SU-DHL-6 (cell line): ENCODE data around the gene SMPD3.

Experiments used
- H2AFZ ChIP-seq: fragments of 200-600 bp; sonication (generic); 2 replicates; pipeline ENCODE4 v1.6.1; 2014; ENCODE audit warnings: low read depth, mild to moderate bottlenecking, moderate library complexity, mixed read lengths, antibody characterized with exemption, low read length; ENCODE audit not compliant: severe bottlenecking
- H3F3A ChIP-seq: fragments of 200-600 bp; shearing (Covaris generic); 2 replicates; pipeline ENCODE4 v1.6.0; 2016; ENCODE audit warnings: antibody characterized with exemption, mild to moderate bottlenecking; ENCODE audit not compliant: insufficient read depth
- H3K27ac ChIP-seq: fragments of 200-600 bp; sonication (generic); 2 replicates; pipeline ENCODE4 v1.5.1; 2016; ENCODE audit warnings: low read depth, mild to moderate bottlenecking, low read length, moderate library complexity, mixed read lengths
- H3K27me3 ChIP-seq: fragments of 200-600 bp; sonication (generic), shearing (Covaris generic); 2 replicates; pipeline ENCODE4 v1.6.0; 2014; ENCODE audit warnings: mild to moderate bottlenecking, low read length
- H3K36me3 ChIP-seq: fragments of 200-600 bp; sonication (generic); 2 replicates; pipeline ENCODE4 v1.6.1; 2014; ENCODE audit warnings: mild to moderate bottlenecking, low read length, mixed read lengths
- H3K4me2 ChIP-seq: fragments of 300-600, 200-600 bp; shearing (Covaris generic), sonication (generic); 2 replicates; pipeline ENCODE4 v1.6.0; 2014; ENCODE audit warnings: low read length, low read depth, mild to moderate bottlenecking; ENCODE audit not compliant: poor library complexity, severe bottlenecking
- H3K4me3 ChIP-seq: fragments of 200-600 bp; sonication (generic); 2 replicates; pipeline ENCODE4 v1.5.1; 2014; ENCODE audit warnings: antibody characterized with exemption, low read length, mild to moderate bottlenecking, mixed read lengths; ENCODE audit not compliant: insufficient read depth, poor library complexity, severe bottlenecking
- H3K79me2 ChIP-seq: fragments of 200-600 bp; sonication (generic); 2 replicates; pipeline ENCODE4 v1.6.1; 2014; ENCODE audit warnings: mild to moderate bottlenecking, low read length, moderate library complexity; ENCODE audit not compliant: insufficient read depth
- H3K9ac ChIP-seq: fragments of 200-600 bp; sonication (generic); 2 replicates; pipeline ENCODE4 v1.7.0; 2014; ENCODE audit warnings: mild to moderate bottlenecking, low read length
- H3K9me2 ChIP-seq: fragments of 200-600 bp; sonication (generic); replicated peaks from 2 replicates; pipeline ENCODE4 v1.6.1; 2014; ENCODE audit warnings: low read length; ENCODE audit not compliant: insufficient read depth
- H3K9me3 ChIP-seq: fragments of 200-600 bp; sonication (generic); 2 replicates; pipeline ENCODE4 v1.6.1; 2014; ENCODE audit warnings: low read length, mixed read lengths; ENCODE audit not compliant: insufficient read depth
- H4K20me1 ChIP-seq: fragments of 200-600 bp; sonication (generic); 2 replicates; pipeline ENCODE4 v1.6.1; 2014; ENCODE audit warnings: low read depth, mild to moderate bottlenecking, antibody characterized with exemption, low read length, moderate library complexity, mixed read lengths
- EZH2phosphoT487 ChIP-seq: fragments of 200-600 bp; sonication (generic), shearing (Covaris generic); conservative IDR thresholded peaks from 2 replicates; pipeline ENCODE4 v1.6.1; 2018; ENCODE audit warnings: mild to moderate bottlenecking, antibody characterized with exemption, low read length, moderate library complexity, mixed read lengths
- TF ChIP-seq, protein P1 (sequence below): fragments of 200-600 bp; sonication (generic); IDR thresholded peaks from one replicate; pipeline ENCODE4 v1.5.1; 2017; ENCODE audit warnings: antibody characterized with exemption, mild to moderate bottlenecking, low read length, moderate library complexity; ENCODE audit not compliant: insufficient read depth, poor library complexity, severe bottlenecking

Gene SMPD3

DNA sequence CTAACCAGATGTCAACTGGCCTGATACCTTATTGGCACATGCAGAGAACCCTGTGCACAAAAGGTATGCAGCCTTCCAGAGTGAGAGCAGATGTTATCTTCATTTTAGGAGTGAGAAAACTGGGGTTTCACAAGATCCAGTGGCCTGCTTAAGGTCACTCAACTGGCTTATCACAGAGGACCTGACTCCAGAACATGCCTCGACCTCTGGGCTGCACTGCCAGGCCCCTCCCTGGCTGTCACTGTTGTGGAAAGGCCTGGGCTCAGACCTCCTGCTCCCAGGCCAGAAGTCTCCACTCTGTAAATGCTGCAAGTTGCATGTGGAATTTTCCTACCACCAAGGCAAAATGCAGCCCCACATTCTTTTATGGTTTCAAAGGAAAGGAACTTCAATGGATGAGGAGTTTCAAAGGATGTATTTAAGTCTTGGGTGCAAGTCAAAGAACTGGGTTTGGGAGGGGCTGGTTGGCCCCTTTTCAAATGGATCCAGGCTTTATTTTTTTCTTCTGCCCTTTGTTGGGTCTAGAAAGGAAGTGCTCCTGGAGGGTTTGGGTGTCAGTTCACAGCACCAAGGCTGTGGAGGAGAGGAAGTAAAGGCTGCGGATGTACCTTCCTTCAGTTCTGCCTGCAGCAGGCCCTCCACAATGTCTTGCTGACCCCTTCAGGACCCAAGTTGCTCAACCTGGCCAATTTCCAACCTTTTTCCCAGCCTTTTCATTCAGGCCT is 30.4 kb upstream of the SMPD3 start:
- H3K9me3 ChIP-seq: no peaks in the 10 kb centered on the region
- H3K9ac ChIP-seq: no peak overlapping the region
- H3K4me2 ChIP-seq: no peak overlapping the region
- H2AFZ ChIP-seq: no peak overlapping the region
- H4K20me1 ChIP-seq: no peaks in the 10 kb centered on the region
- H3F3A ChIP-seq: no peaks in the 10 kb centered on the region
- no peak for TF ChIP-seq EZH2phosphoT487
- TF ChIP-seq, protein P1, sequence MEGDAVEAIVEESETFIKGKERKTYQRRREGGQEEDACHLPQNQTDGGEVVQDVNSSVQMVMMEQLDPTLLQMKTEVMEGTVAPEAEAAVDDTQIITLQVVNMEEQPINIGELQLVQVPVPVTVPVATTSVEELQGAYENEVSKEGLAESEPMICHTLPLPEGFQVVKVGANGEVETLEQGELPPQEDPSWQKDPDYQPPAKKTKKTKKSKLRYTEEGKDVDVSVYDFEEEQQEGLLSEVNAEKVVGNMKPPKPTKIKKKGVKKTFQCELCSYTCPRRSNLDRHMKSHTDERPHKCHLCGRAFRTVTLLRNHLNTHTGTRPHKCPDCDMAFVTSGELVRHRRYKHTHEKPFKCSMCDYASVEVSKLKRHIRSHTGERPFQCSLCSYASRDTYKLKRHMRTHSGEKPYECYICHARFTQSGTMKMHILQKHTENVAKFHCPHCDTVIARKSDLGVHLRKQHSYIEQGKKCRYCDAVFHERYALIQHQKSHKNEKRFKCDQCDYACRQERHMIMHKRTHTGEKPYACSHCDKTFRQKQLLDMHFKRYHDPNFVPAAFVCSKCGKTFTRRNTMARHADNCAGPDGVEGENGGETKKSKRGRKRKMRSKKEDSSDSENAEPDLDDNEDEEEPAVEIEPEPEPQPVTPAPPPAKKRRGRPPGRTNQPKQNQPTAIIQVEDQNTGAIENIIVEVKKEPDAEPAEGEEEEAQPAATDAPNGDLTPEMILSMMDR: no peak
- H3K9me2 ChIP-seq: no peaks in the 10 kb centered on the region
- no peaks in the 10 kb centered on the region for H3K36me3 ChIP-seq
- H3K79me2 ChIP-seq: no peaks in the 10 kb centered on the region
- no peak overlapping the region for H3K27ac ChIP-seq
- H3K27me3 ChIP-seq: no peaks in the 10 kb centered on the region; the same call in 1 of the 2 replicates
- no peak overlapping the region for H3K4me3 ChIP-seq

DNA sequence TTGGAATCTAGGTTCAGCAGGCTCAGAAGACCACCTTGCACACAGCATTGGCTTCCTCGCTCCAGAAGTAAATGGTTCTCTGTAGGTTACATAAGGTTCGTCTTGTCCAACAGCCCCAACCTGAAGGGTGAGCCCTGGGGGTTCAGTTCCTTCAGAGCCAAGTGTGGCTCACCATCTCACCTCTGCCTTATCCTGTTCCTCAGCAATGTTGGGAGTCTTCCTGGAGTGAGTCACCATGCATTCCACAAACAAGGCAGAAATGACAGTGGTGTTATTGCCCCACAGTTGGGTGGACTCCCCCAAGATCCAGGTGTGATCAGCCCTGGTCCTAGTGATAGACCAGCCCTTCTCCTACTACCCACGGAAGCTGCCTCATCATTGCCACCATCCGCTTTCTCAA is 26.8 kb upstream of the SMPD3 start:
- no peaks in the 10 kb centered on the region for H3F3A ChIP-seq
- H3K36me3 ChIP-seq: no peaks in the 10 kb centered on the region
- H3K4me3 ChIP-seq: no peak overlapping the region
- no peaks in the 10 kb centered on the region for H3K9me2 ChIP-seq
- H3K9ac ChIP-seq: no peak overlapping the region
- no peak overlapping the region for H3K27ac ChIP-seq
- H3K9me3 ChIP-seq: no peaks in the 10 kb centered on the region
- no peak overlapping the region for H2AFZ ChIP-seq
- TF ChIP-seq, protein P1: no peak
- no peak for TF ChIP-seq EZH2phosphoT487
- H4K20me1 ChIP-seq: no peaks in the 10 kb centered on the region
- no peaks in the 10 kb centered on the region; the same call in 1 of the 2 replicates for H3K27me3 ChIP-seq
- no peaks in the 10 kb centered on the region for H3K79me2 ChIP-seq
- H3K4me2 ChIP-seq: no peak overlapping the region

DNA sequence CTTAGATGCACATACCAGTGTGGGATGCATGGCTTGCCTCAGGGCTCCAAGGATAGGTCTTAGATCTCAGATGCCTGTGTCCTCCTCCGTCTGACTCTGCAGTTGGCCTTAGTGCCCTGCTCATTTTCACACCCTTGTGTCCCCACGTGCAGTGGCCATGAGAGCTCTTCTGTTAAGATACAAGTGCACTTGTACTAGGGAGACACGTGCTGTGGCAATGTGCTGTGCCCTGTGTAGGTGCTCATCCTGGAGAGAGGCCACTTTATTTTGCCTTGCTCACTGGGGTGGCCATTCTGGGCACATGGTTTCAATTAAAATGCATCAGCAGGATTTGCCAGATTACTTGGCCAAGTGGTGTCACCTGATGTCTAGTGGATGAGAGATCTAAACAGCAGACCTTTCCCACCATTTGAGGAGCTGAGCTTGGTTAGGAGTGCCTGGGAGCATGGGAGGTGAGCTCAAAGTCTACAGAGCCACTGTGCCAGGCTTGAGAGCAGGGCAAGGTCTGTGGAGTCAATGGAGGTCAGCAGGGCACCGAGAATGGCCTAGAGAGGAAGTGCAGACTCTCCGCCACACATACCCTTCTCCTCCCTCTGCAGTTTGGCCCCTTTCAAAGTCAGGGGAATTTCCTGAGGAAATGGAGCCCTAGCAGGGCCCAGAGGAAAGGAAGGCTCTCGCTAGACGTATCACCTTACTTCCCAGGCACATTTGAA is 25.2 kb upstream of the SMPD3 start:
- Histone ChIP-seq H3K4me3 (no peak overlapping the region), H3K27me3 (no peaks in the 10 kb centered on the region; the same call in 1 of the 2 replicates), H3K4me2 (no peak overlapping the region), H2AFZ (no peak overlapping the region), H4K20me1 (no peaks in the 10 kb centered on the region), H3K36me3 (no peaks in the 10 kb centered on the region), H3K9ac (no peak overlapping the region), H3K9me2 (no peaks in the 10 kb centered on the region), H3K9me3 (no peaks in the 10 kb centered on the region), H3F3A (no peaks in the 10 kb centered on the region), H3K79me2 (no peaks in the 10 kb centered on the region), H3K27ac (no peak overlapping the region)
- TF ChIP-seq, protein P1: no peak
- TF ChIP-seq EZH2phosphoT487: no peak
